Hindlimb muscle (tissue), 1 donor: ENCODE data around the gene CEBPB. TPM values are rescaled to one million over a fixed set of nuclear protein-coding genes. Genes with fewer than 3 reads are reported as not detected.

Source experiments
- DNase-seq: peaks from one replicate; pipeline ENCODE4 v3.0.0-alpha.2; 2013
- polyA plus RNA-seq: library from polyadenylated mRNA; unstranded; fragments of 120-200 nt; gene quantifications from one replicate; pipeline ENCODE4 v1.2.1, GENCODE V29; 2013; ENCODE audit not compliant: insufficient read length

Gene CEBPB
- polyA plus RNA-seq, 1 donor: 9.4 TPM

DNA sequence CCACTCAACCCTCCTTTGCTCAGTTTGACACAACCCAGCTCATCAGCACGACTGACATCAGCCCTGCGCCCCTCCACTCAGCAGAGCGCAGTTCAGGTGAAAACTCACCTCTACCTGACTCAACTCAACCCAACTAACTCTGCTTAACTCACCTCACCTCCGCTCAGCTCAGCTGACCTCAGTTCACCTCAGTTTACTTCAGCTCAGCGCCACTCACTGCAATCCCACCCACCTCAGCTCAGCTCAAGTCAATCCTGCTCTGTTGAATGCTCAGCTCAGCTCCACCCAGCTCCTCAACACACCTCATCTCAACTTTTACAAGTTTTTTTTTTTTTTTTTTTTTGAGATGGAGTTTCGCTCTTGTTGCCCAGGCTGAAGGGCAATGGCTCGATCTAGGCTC, 39.6 kb downstream of the CEBPB start:
- no peak for DNase-seq

DNA sequence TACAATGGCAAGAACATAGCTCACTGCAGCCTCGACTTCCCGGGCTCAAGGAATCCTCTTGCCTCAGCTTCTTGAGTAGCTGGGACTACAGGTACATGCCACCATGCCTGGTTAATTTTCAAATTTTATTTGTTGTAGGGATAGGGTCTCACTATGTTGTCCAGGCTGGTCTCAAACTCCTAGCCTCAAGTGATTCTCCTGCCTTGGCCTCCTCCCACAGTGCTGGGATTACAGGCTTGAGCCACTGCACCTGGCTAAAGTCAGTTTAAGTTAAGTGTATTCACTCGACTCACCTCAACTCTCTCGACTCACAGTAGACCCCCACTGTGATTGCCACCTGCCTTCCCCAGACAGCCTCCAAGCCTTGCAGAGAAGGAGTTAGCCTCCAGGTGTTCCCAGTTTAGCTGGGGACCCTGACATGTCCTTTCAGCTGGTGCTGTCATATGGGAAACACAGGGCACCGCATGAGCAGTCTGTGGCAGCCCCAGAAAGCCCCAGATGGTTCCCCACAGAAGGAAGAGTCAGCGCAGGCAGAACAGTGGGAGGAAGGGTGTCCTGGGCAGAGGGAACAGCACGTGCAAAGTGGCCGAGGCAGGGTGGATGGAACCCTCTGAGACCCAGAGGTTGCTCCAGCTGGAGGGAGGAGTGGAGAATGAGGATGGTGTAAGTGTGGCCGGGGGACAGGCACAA, 40.4 kb downstream of the CEBPB start:
- DNase-seq: no peak

DNA sequence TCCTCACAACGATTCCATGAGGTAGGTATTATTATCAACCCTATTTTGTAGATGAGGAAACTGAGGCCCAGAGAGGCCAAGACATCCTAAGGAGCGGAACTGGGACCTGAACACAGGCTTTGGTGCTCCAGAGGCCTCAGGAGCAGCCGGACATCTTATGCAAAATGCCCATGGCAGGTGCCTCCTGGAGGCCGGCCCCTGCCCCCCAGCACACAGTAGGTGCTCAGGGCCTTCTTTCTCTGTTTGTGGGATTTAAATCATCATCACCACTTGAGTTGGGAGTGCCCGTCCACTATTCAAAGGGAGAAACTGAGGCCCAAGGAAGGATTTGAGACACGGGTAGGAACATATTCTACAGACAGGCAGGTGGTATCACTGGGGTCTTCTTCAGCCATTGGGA, 41.2 kb downstream of the CEBPB start:
- no peak for DNase-seq

DNA sequence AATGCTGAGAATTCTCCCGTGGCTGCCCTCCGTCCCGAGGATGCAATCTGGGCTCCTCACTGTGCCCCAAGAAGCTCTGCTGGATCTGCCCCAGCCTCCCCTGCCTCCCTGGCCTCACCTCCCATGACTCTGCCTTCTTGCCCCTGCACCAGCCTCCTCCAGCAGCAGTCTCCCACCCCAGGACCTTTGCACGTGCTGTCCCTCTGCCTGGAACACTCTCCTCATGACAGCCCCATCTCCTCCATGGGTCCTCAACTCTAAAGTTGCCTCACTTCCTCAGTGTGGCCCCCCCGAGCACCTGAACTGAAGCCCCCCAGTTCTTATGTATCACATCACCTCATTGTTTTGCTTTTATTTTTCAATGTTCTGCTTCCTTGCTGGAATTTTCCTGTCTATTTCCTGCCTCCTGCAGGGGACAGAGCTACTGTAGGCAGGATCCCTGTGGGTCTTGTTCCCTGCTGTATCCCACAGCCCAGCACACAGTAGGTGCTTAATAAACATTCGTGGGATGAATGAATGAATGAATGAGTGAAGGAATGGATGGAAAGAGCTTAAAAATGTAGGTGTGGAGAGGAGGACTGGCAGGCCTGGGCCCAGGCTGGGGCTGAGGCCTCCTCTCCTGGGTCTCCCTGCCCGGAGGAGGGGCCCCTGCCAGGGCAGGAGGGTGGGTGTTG, 42.2 kb downstream of the CEBPB start:
- no peak for DNase-seq

DNA sequence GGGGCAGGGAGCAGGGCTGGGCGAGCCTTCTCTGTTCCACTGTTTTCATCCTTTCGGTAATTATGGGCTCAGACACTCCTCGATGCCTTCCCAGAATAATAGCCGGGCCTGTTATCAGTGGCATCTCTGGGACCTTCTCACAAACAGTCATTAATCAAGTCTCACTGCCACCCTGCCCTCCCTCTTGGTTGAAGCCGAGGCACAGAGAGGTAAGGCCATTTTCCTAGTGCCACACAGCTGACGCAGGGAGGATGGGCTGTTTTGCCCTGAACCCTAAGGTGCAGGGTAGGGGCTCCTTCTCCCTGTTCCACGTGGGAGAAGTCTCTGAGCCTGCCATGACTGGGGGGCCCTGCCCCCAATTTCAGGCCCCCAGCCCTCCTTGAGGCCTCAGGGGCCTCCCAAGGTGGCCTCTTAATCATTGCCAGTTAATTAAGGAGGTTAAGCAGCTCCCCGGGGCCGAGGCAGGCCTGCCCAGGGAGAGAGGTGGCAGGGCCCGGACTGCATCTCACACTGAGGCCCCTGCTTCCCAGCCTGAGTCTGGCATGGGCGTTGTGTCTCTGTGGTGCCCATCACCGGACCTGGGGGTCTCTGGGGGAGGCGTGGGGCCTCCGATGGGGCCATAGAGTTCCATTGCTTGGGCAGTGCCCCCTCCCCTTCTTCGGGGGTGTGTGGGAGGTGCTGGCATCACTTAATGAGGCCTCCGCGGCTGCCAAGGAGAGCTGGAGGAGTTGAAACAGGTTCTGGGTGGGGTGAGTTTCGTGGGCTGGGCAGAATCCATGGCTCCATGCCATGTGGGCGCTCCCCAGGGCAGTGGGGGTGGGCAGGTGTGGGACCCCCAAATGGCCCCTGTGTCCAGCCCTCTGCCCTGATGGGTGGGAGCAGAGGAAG, 42.9 kb downstream of the CEBPB start:
- DNase-seq: no peak

DNA sequence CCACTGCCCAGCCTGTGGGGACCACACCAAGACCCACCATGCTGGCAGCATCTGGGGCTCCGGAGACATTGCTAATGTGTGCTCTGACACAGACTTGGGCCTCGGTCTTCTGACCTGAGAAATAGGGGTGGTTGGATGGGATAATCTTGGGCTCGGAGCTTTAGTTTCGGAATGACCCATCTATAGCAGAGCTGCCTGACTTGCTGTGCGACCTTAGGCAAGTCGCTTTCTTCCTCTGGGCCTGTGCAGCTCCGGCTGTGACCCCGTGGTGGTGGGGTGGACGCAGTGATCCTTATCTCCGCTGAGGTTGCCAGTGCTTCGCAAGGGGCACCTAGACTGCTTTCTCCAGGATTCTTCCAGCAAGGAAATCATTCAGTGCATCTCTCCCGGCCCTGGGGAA, 43.7 kb downstream of the CEBPB start:
- DNase-seq: no peak

DNA sequence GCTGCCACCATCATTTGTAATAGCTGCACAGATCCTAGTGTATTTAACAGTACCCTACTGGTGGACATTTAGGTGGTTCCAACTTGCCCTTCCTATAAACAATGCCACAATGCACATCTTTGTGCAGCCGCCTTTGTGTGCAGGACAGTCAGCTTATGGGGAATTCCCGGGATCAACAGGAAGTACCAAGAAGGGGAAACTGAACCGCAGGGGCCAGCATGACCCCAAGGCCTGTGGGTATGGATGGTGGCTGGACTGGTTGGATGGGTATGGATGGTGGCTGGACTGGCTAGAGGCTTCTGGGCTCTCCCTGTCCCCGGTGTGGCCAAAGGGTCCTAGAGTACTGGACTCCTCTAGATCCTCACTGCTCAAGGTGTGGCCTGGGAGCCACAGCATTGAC, 46.7 kb downstream of the CEBPB start:
- DNase-seq: no peak

DNA sequence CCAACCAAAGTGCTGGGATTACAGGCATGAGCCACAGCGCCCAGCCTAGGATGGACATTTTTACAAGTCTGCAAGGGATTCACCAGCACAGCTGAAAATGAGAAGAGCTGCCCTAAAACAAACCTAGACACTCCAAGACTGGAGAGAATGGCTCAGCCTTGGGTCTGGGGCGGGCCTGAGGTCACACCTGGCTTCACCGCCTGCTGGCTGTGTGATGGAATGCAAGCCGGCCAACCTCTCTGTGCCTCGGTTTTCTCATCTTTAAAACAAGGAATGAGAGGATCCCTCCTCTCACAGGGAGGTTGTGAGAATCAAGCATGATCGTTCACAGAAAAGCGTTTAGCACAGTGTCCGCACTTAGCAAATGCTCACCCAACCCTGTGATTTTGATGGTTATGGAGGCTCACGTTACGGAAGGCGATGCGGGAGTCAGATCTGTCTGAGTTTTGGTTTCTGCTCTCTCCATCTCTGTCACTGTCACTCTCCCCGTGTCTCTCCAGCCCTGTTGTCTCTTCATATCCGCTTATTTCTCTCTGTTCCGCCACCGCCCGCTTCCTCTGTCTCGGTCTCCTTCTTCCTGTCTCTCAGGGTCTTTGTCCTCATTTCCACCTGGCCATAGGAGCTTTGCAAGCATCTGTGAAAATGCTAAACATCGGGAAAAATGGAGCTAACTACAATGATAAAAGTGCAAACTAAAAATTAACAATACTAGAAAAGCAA, 47.6 kb downstream of the CEBPB start:
- no peak for DNase-seq

DNA sequence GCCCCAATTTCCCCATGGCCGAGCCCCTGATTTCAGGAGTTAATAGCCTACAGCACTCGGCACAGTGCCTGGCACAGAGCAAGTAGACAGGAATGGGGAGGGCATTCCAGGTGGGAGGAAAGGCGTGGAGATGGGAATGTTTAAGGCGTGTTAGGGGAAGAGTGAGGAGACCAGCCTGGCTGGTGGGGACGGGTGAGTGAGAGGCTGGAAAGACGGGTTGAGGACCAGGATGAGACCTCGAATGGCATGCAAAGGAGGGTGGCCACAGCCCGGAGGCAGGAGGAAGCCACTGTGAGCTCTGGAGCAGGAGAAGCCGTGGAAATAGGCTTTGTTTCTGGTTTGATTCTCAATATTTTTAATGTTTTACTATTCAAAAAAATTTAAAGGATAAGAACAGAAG, 49.5 kb downstream of the CEBPB start:
- DNase-seq: no peak

DNA sequence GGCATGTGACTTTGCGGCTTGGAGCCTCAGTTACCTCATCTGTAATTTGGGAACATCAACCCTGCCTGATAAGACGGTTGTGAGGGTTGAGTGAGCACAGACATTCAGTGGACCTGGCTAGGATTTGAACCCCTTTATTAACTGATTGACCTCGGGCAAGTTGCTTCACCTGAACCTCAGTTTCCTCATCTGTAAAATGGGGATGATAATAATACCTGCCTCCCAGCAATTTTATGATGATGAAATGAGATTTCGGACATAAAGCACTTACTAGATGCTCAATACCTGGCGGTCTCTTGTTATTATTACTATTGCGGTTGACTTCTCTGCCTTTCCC, 51.5 kb downstream of the CEBPB start:
- DNase-seq: no peak

Other genes starting within 250 kb of the CEBPB start
- 11.9 TPM for gene SNAI1, start 207.8 kb upstream of the CEBPB start, polyA plus RNA-seq
- gene UBE2V1, start 77.7 kb upstream of the CEBPB start, polyA plus RNA-seq: 112 TPM
- gene PEDS1, start 37.1 kb upstream of the CEBPB start, polyA plus RNA-seq: 26.5 TPM